PC-3 (cell line): ENCODE data around the gene OSTM1. TPM values are rescaled to one million over a fixed set of nuclear protein-coding genes. Genes with fewer than 3 reads are reported as not detected.

Experiments
- ATAC-seq: fragments of 200-7000 bp; cut with Tn5 transposase; 2 replicates; pipeline ENCODE4 v1.9.1; 2020; ENCODE audit warnings: mild to moderate bottlenecking, moderate library complexity
- BruUV-seq: library from RNA; stranded (reverse); fragments of 400-500 nt; replicated peaks from 2 replicates; lab custom pipeline; 2021; lab: Mats Ljungman, UMichigan
- CTCF ChIA-PET: fragments of 300-600 bp; sonication (Branson Sonifier 250); formaldehyde crosslinking; loops from one replicate; lab custom pipeline; 2022; ENCODE audit warnings: antibody characterized with exemption; lab: Charles Lee
- POLR2A ChIA-PET: fragments of 300-600 bp; sonication (Branson Sonifier 250); formaldehyde crosslinking; loops from one replicate; lab custom pipeline; 2022; ENCODE audit warnings: antibody characterized with exemption; ENCODE audit not compliant: unreplicated experiment; lab: Charles Lee
- DNase-seq: peaks from one replicate; pipeline ENCODE4 v3.0.0-alpha.2; 2015
- H2AFZ ChIP-seq: fragments of 300-600 bp; sonication (generic); 2 replicates; pipeline ENCODE4 v1.6.0; 2016; ENCODE audit warnings: antibody characterized with exemption, low read length
- H3F3A ChIP-seq: fragments of 300-600 bp; sonication (generic); one replicate; pipeline ENCODE4 v1.6.0; 2017; ENCODE audit warnings: antibody characterized with exemption, low read length, control low read depth, mild to moderate bottlenecking; ENCODE audit not compliant: unreplicated experiment
- H3K27ac ChIP-seq: fragments of 300-600 bp; sonication (generic); 2 replicates; pipeline ENCODE4 v1.5.1; 2016; ENCODE audit warnings: mild to moderate bottlenecking, low read length
- H3K27me3 ChIP-seq: fragments of 300-600 bp; sonication (generic); 2 replicates; pipeline ENCODE4 v1.6.1; 2016; ENCODE audit warnings: low read length, mixed read lengths
- H3K36me3 ChIP-seq: fragments of 300-600 bp; sonication (generic); 2 replicates; pipeline ENCODE4 v1.6.1; 2016; ENCODE audit warnings: low read depth, mixed run types, low read length, mixed read lengths
- H3K4me1 ChIP-seq: fragments of 300-600 bp; sonication (generic); 2 replicates; pipeline ENCODE4 v1.5.1; 2016; ENCODE audit warnings: low read length; ENCODE audit not compliant: insufficient read depth
- H3K4me2 ChIP-seq: fragments of 300-600 bp; sonication (generic); 2 replicates; pipeline ENCODE4 v1.6.0; 2016; ENCODE audit warnings: low read length
- H3K4me3 ChIP-seq: fragments of 300-600 bp; sonication (generic); 2 replicates; pipeline ENCODE4 v1.5.1; 2016; ENCODE audit warnings: mild to moderate bottlenecking, low read length, mixed read lengths
- H3K79me2 ChIP-seq: fragments of 300-600 bp; sonication (generic); 2 replicates; pipeline ENCODE4 v1.6.1; 2017; ENCODE audit warnings: low read length, mixed read lengths
- H3K9ac ChIP-seq: fragments of 300-600 bp; sonication (generic); 2 replicates; pipeline ENCODE4 v1.6.0; 2016; ENCODE audit warnings: mild to moderate bottlenecking, low read length
- H3K9me2 ChIP-seq: fragments of 300-600 bp; sonication (generic); replicated peaks from 2 replicates; pipeline ENCODE4 v1.6.1; 2016; ENCODE audit warnings: mixed run types, low read length, mixed read lengths
- H3K9me3 ChIP-seq: fragments of 300-600 bp; sonication (generic); 2 replicates; pipeline ENCODE4 v1.6.1; 2016; ENCODE audit warnings: low read length, mixed read lengths
- H4K20me1 ChIP-seq: fragments of 300-600 bp; sonication (generic); 2 replicates; pipeline ENCODE4 v1.6.1; 2016; ENCODE audit warnings: low read length, mixed read lengths
- CTCF ChIP-seq: fragments of 300-600 bp; sonication (generic); conservative IDR thresholded peaks from 2 replicates; pipeline ENCODE4 v1.5.1; 2017; ENCODE audit warnings: antibody characterized with exemption, low read depth, mild to moderate bottlenecking, low read length
- EZH2 ChIP-seq: fragments of 300-600 bp; sonication (generic); IDR thresholded peaks from one replicate; pipeline ENCODE4 v1.6.1; 2017; ENCODE audit warnings: antibody characterized with exemption, mild to moderate bottlenecking, low read length; ENCODE audit not compliant: unreplicated experiment
- EZH2phosphoT487 ChIP-seq: fragments of 300-600 bp; sonication (generic); IDR thresholded peaks from 2 replicates; pipeline ENCODE4 v1.6.1; 2018; ENCODE audit warnings: mild to moderate bottlenecking, antibody characterized with exemption, low read length, borderline replicate concordance
- intact Hi-C: fragments of 100-400 bp; cut with micrococcal nuclease; formaldehyde crosslinking; loops from 2 replicates; pipeline ENCODE4 v1.9.0; 2023
- total RNA-seq: library from RNA; depleted of rRNA; stranded (reverse); fragments of >200 nt; gene quantifications from 2 replicates; pipeline ENCODE4 v1.2.3, GENCODE V29; 2014

OSTM1 gene
- total RNA-seq, 1 experiment from 2014 or later: 13.5 TPM

DNA sequence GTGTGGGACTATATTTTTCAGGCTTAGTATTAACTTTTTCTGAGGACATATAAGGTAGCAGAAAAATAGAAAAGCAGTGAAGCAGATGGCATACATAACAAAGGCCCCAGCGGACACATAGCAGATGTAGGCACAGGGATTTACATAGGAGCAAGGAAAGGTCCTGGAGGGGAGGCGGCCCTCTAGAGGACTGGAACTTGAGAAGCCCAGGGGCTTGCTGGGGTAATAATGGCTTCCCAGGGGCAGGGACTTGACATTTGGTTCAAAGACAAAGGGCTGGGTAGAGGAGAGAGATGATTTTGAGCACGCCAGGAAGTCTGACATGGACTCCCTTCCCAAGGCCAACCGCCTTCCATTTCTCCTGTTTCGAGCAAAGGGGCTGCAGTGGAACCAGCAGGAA is 31.7 kb upstream of the OSTM1 start:
- ChIA-PET CTCF (no interaction called here), POLR2A (no interaction called here)
- intact Hi-C loops: no loop called here
- Histone ChIP-seq H3K9ac (no peak overlapping the region), H3K79me2 (no peaks in the 10 kb centered on the region), H4K20me1 (no peaks in the 10 kb centered on the region), H3K27me3 (no peaks in the 10 kb centered on the region), H3K4me2 (no peak overlapping the region), H3K4me1 (no peaks in the 10 kb centered on the region), H3K9me2 (no peaks in the 10 kb centered on the region), H3K27ac (no peak overlapping the region), H3K36me3 (no peaks in the 10 kb centered on the region), H3F3A (no peaks in the 10 kb centered on the region), H2AFZ (no peak overlapping the region), H3K4me3 (no peak overlapping the region), H3K9me3 (no peaks in the 10 kb centered on the region)
- ATAC-seq (no peak), DNase-seq (no peak)
- BruUV-seq: no TSS peak
- TF ChIP-seq EZH2phosphoT487 (no peak), EZH2 (no peak), CTCF (no peak)

DNA sequence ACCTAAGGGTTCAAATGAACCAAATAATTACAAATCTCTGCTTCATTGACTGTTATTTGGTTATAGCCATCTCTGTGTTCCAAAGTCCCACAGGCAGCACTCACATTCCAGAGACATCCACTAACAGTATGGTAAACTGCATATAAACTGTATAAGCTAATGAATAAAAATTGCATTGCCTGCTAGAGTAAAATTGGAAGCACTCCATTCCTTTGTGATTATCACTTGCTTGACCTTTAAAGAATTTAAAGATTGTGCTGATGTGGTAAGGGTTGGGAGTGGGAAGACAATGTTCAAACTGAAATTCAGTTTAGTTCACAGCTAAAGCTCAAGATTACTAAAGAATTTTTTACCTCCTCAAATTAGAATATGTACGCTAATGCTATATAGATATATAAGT is 31.0 kb upstream of the OSTM1 start:
- POLR2A ChIA-PET: no interaction called here
- Histone ChIP-seq H3K9ac (no peak overlapping the region), H2AFZ (no peak overlapping the region), H3K4me3 (no peak overlapping the region), H3K79me2 (no peaks in the 10 kb centered on the region), H3K9me3 (no peaks in the 10 kb centered on the region), H4K20me1 (no peaks in the 10 kb centered on the region), H3K27me3 (no peaks in the 10 kb centered on the region), H3K9me2 (no peaks in the 10 kb centered on the region), H3F3A (no peaks in the 10 kb centered on the region), H3K4me1 (no peaks in the 10 kb centered on the region), H3K4me2 (no peak overlapping the region), H3K36me3 (no peaks in the 10 kb centered on the region), H3K27ac (no peak overlapping the region)
- no peak for ATAC-seq
- TF ChIP-seq CTCF: no peak
- no peak for DNase-seq
- CTCF ChIA-PET: no interaction called here
- intact Hi-C loops: no loop called here
- BruUV-seq: no TSS peak

DNA sequence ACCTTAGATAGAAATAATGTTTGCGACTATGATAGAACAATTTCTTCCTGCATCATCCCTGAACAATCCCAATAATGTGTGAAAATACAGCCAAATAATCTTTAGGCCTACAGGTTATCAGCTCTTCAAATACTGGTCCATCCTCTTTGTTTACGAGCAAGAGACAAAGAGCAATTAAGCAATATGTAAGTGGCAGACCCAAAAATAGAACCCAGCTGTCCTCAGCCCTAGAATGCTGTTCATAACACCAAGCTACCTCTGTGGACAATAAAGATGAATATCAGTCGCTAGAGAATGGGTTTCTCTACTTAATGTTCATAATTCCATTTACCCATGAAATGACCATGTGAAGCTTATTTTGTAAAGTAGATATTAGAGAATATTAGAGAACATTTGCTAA is 28.4 kb upstream of the OSTM1 start:
- no peak overlapping the region for H3K4me2 ChIP-seq
- no peak overlapping the region for H3K27ac ChIP-seq
- TF ChIP-seq CTCF: no peak
- TF ChIP-seq EZH2phosphoT487: no peak
- TF ChIP-seq EZH2: no peak
- no peak for ATAC-seq
- no TSS peak for BruUV-seq
- H3K36me3 ChIP-seq: no peaks in the 10 kb centered on the region
- H4K20me1 ChIP-seq: no peaks in the 10 kb centered on the region
- H3K9me3 ChIP-seq: no peaks in the 10 kb centered on the region
- no peaks in the 10 kb centered on the region for H3K27me3 ChIP-seq
- intact Hi-C loops: no loop called here
- H3K4me3 ChIP-seq: no peak overlapping the region
- H3K4me1 ChIP-seq: no peaks in the 10 kb centered on the region
- no peak overlapping the region for H3K9ac ChIP-seq
- H3F3A ChIP-seq: no peaks in the 10 kb centered on the region
- H2AFZ ChIP-seq: no peak overlapping the region
- no peak for DNase-seq
- no peaks in the 10 kb centered on the region for H3K79me2 ChIP-seq
- H3K9me2 ChIP-seq: no peaks in the 10 kb centered on the region
- CTCF ChIA-PET: no interaction called here
- POLR2A ChIA-PET: no interaction called here
